ENCODE measurements around the gene INPP5E.

DNA sequence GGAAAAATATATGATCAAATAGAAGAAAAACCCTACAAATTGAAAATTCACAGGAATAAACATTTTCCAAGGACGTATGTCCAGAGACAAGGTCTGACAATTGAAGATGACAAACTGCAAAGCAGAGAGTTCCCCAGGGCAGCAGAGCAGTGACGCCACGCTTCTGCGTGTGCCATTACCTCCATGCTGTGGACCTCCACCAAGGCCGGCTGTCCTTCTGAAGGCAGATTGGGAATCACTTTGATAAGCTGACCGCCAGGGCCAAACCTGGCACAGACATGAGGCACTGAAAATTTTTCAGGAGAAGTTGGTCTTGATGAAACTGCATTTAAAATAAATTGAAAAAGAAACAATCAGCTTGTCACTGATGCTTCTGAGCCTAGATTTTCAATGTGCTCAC is 24.6 kb upstream of the INPP5E start:
- TF ChIP-seq, protein P1, sequence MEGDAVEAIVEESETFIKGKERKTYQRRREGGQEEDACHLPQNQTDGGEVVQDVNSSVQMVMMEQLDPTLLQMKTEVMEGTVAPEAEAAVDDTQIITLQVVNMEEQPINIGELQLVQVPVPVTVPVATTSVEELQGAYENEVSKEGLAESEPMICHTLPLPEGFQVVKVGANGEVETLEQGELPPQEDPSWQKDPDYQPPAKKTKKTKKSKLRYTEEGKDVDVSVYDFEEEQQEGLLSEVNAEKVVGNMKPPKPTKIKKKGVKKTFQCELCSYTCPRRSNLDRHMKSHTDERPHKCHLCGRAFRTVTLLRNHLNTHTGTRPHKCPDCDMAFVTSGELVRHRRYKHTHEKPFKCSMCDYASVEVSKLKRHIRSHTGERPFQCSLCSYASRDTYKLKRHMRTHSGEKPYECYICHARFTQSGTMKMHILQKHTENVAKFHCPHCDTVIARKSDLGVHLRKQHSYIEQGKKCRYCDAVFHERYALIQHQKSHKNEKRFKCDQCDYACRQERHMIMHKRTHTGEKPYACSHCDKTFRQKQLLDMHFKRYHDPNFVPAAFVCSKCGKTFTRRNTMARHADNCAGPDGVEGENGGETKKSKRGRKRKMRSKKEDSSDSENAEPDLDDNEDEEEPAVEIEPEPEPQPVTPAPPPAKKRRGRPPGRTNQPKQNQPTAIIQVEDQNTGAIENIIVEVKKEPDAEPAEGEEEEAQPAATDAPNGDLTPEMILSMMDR (IDR thresholded peaks at IDR 0.05): no peak
- no peak for TF ChIP-seq POLR2A (IDR thresholded peaks at IDR 0.05)

Data from lower leg skin (tissue), 3 donors.